Epithelial cell of esophagus (primary cell): ENCODE data around the gene LRRC4C.

ENCODE experiments used
- DNase-seq: peaks from one replicate; pipeline ENCODE4 v3.0.0; 2010; ENCODE audit warnings: low read depth
- H3K4me3 ChIP-seq: 2 replicates; pipeline ENCODE4 v1.5.1; 2011; ENCODE audit warnings: mild to moderate bottlenecking, low read length, control low read depth
- CTCF ChIP-seq: IDR thresholded peaks from 2 replicates; pipeline ENCODE4 v1.5.1; 2011; ENCODE audit warnings: low read depth, mild to moderate bottlenecking, low read length, control low read depth, inconsistent platforms; ENCODE audit not compliant: insufficient read depth; ENCODE audit errors: missing control alignments

The LRRC4C gene

GRCh38 chr11:40290171-40290631, 1169.3 kb downstream of the LRRC4C start:
- H3K4me3 ChIP-seq: no peak overlapping the region
- no peak for TF ChIP-seq CTCF
- peak; percentile 17 for DNase-seq

DNA sequence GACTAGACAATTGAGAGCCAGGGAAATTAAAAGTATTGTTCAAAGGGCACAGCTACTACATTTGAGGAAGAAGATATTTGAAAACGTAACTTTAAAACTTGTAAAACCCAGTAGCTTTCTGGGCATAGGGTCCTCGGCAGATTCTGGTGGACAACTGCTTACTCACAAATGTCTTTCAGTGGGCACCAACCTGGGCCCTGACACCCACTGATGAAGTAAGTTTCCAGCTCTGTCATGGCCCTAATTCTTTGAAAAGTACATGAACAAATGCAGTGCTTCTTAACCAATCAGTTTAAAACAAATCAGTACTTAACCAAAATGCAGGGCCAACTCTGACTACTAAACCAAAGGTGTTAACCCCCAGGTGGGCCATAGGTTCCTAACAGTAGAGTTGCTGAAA, 1170.1 kb downstream of the LRRC4C start:
- H3K4me3 ChIP-seq: no peak overlapping the region
- DNase-seq: no peak
- TF ChIP-seq CTCF: no peak

- no peak for DNase-seq
- H3K4me3 ChIP-seq: no peak overlapping the region
- TF ChIP-seq CTCF: no peak
These were observed 1171.3 kb downstream of the LRRC4C start for GRCh38 chr11:40287916-40288803.

- DNase-seq: no peak
- no peak overlapping the region for H3K4me3 ChIP-seq
- no peak for TF ChIP-seq CTCF
These were observed 1173.3 kb downstream of the LRRC4C start for GRCh38 chr11:40286137-40286536.

- H3K4me3 ChIP-seq: no peak overlapping the region
- no peak for TF ChIP-seq CTCF
- no peak for DNase-seq
These were observed 1173.9 kb downstream of the LRRC4C start for GRCh38 chr11:40285558-40285957.

- TF ChIP-seq CTCF: no peak
- no peak for DNase-seq
These were observed 1178.3 kb downstream of the LRRC4C start for GRCh38 chr11:40281052-40281580.

More at GRCh38 chr11:40281052-40281580, 1178.3 kb downstream of the LRRC4C start:
- no peak overlapping the region for H3K4me3 ChIP-seq
